Dermis blood vessel endothelial cell (primary cell): Measurements from ENCODE around the gene PRRG4. TPM values are rescaled to one million over a fixed set of nuclear protein-coding genes. Genes with fewer than 3 reads are reported as not detected.
"Not testable (repeated sequence)": the region's sequence is repeated elsewhere in the genome, so short reads cannot be mapped to it uniquely, and the experiment has no call there.

Experiments used
- DNase-seq: peaks from one replicate; pipeline ENCODE4 v3.0.0; 2010
- total RNA-seq: library from RNA; depleted of rRNA; stranded (reverse); fragments of >200 nt; gene quantifications from 2 replicates; pipeline ENCODE4 v1.2.3, GENCODE V29; 2014

Gene PRRG4
- total RNA-seq = 1.2 and 1.3 TPM in 2 replicates

- peak; percentile 41 for DNase-seq
Measured at GRCh38 chr11:32829680-32830412, at the start of gene PRRG4. PRRG4 (plus strand) TSS chr11:32829927; CDS start chr11:32830530, 603 bp downstream.

GRCh38 chr11:32780839-32781238 lies 48.9 kb upstream of the PRRG4 start:
- DNase-seq = not testable (repeated sequence)

DNA sequence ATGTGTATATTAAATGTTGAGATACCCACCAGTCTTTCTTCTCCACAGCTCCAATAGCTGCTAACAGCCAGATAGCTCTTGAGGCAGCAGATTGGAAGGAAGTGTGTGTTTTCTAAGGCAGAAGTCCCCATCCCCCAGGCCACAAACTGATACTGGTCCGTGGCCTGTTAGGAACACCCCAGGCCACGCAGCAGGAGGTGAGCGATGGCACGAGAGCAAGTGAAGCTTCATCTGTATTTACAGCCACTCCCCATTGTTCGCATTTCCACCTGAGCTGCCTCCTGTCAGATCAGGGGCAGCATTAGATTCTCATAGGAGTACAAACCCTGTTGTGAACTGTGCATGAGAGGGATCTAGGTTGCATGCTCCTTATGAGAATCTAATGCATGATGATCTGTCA lies 48.0 kb upstream of the PRRG4 start:
- DNase-seq = no peak

GRCh38 chr11:32785262-32785661 lies 44.5 kb upstream of the PRRG4 start:
- DNase-seq = no peak

- DNase-seq = no peak
Measured at GRCh38 chr11:32786811-32787210, 42.9 kb upstream of the PRRG4 start.

- DNase-seq = no peak
Measured at GRCh38 chr11:32790916-32791315, 38.8 kb upstream of the PRRG4 start.

DNA sequence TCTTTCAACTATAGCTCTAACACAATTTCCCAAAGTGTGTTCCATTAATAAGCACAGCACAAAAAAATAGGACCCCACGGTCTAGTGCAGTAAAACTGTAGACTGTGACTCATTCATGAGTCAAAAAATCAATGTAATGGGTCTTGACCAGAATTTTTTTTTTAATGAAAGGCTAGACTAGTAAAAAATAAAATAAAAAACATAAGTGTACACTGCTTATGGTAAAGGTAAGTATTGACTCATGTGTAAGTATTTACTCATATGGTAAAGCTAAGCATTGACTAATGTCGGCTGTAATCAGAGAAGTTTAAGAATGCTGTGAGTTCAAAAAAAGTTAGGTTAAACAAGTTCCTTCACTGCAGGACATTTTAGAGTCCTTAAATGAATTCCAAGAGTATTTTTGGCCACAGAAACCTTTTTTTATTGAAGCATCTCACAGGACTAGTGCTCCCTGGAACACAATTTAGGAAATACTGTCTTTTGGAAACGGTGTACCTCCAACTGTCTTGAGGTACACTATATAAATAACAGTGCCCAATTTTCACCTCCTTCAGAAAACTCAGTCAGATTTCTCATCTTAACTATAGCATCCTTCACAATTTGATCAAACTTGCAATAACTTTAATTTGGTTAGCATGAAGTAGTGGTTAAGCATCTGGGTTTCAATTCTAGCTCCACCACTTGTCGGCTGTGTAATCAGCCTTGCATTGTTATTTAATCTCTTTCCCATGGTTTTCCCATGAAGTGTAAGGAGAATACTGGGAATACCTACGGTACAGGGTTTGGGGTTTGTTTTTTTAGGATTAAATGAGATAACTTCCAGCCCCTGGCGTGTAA lies 37.4 kb upstream of the PRRG4 start:
- peak; percentile 2 for DNase-seq

GRCh38 chr11:32792948-32793475 lies 36.7 kb upstream of the PRRG4 start:
- peak; percentile 65 for DNase-seq

GRCh38 chr11:32794439-32794838 lies 35.3 kb upstream of the PRRG4 start, which contains the start of gene CCDC73:
CCDC73 (minus strand) TSS chr11:32794662; CDS start chr11:32760243, 34,419 bp downstream.
- DNase-seq = no peak

GRCh38 chr11:32796425-32796824 lies 33.3 kb upstream of the PRRG4 start:
- DNase-seq = no peak

GRCh38 chr11:32809313-32809712 lies 20.4 kb upstream of the PRRG4 start:
- DNase-seq = peak; percentile 80

- no peak for DNase-seq
Measured at GRCh38 chr11:32817181-32817851, 12.4 kb upstream of the PRRG4 start.

GRCh38 chr11:32817852-32818183 lies 11.9 kb upstream of the PRRG4 start:
- DNase-seq = no peak

- no peak for DNase-seq
Measured at GRCh38 chr11:32819187-32819586, 10.5 kb upstream of the PRRG4 start.

DNA sequence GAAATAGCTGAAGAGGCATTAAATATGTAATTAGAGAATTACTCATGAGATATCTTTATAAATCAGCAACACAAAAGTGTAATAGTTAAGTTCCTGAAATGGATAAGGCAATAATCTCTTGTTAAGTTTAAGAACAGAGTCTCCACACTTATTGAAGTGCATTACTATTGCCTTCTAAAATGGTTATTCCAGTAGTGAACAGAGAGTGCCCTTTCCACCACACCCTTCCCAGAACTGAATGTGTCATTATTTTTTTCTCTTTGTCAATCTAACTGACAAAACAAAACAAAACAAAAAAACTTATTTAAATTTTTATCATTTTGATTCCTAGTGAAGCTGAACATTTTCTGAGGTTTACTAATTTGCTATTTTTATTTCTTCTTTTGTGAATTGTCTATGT lies 9.2 kb upstream of the PRRG4 start:
- DNase-seq = no peak

- no peak for DNase-seq
Measured at GRCh38 chr11:32821517-32821916, 8.2 kb upstream of the PRRG4 start.

DNA sequence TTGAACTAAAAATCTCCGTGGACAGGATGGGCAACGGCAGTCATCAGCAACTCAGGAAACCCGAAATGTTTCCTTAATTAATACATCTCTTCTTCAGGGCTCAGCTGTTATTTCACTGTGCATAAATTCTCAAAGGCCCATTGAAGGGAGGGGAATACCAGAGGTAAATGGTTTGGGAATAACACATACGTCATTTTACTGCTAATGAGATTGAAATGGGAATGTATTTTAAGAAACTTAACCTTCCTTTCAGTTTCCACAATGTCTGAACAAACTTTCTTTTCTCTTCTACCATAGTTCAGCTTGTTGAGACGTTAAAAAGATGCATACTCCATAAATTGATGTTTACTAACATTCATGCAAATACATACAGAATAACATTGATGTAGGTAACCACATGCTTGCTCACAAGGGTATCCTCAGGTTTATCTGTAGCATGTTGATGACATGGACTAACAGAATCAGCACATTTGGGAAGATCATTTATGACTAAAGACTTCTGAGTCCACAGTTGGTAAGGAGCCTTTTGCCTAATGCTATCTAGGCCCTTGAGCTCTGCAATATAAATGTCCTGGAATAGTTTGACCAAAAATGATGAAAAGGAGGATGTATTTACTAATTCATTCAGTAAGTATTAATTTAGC lies 7.7 kb upstream of the PRRG4 start:
- DNase-seq = no peak

DNA sequence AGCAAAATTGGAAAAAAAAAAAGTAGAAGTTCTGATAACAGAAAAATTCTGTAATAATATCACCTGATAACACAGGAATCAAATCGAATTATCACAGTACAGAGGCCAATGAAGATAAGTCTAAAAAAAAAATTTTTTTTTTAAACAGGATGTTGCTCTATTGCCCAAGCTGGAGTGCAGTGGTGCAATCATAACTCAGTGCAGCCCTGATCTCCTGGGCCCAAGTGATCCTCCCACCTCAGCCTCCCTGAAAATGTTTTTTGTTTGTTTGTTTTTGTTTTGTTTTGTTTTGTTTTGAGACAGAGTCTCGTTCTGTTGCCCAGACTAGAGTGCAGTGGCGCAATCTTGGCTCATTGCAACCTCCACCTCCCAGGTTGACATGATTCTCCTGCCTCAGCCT lies 6.1 kb upstream of the PRRG4 start:
- not testable (repeated sequence) for DNase-seq

GRCh38 chr11:32826113-32826512 lies 3.6 kb upstream of the PRRG4 start:
- DNase-seq = no peak

DNA sequence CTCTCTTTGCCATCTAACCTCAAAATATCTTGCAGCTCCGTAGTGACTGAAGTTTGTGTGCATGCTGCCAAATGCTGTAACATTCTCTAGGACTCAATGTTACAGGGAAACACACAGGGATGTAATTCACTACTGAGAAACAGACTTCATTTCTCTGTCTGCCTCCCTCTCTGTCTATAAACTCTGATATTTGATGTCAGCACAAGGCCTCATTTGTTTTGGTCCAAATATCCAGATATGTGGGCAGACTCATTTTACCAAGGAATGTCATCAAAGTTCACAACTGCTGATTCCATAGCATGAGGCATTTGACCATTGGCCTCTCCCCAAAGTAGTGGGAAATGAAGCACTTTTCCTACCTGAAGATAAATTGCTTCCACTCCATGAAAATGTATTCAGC lies 2.5 kb upstream of the PRRG4 start:
- no peak for DNase-seq

DNA sequence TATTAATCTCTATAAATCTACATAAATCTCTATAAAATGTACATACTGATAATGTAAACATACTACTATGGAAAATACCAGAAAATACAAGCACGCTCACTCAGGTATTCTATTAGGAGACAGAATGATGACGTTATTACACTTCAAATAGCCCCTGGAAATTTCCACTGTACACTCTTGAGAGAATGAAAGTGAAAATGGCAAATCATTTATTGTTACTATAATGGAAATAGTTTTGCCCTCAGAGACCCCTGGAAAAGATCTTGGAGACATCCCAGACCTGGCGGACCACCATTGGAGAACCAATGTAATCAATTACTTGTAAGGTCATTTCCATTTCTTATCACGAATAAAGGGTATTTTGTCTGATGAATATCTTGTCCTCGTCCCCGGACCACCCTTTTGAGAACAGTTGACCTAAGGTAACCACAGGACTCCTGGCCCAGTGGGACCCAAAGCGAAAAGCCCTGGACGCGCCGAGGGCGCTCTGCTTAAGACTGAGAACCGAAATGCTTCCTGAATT lies 509 bp upstream of the PRRG4 start:
- DNase-seq = peak; percentile 22

DNA sequence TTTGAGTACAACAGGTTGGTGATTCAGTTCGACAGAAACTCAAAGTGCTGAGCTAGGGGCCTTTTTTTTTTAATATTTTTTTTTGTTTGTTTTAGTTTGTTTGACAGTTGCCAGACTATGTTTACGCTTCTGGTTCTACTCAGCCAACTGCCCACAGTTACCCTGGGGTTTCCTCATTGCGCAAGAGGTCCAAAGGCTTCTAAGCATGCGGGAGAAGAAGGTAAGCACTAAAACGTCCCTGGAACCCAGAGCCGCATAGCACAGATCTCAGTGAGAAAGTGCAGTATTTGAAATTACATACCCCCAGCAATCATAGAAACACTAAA lies 649 bp downstream of the PRRG4 start:
- no peak for DNase-seq

DNA sequence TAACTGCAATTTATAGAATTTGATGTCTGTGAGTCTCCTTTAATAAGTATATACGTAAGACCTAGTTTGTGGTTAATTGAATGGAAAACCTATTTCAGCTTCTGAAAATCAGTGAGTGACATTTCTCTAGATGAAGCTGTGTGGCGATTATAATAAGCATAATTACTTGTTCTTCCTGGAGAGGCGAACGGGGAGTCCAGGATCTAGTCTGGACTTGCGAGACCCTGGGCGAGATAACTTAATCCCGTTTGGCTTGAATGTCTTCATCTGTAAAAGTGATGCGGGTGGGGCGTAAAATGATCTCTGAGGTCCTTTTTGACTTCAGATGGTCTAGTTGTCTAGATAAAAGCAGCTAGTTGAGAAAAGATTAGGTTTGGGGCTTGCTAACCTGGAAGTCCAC lies 1.1 kb downstream of the PRRG4 start:
- no peak for DNase-seq
